Epidermal melanocyte (primary cell): ENCODE data around the gene EDAR.

Experiments used
- DNase-seq: peaks from one replicate; pipeline ENCODE4 v3.0.0; 2011; ENCODE audit warnings: low spot score; ENCODE audit not compliant: insufficient read length

The EDAR gene

GRCh38 chr2:108967757-108968156 lies 21.3 kb downstream of the EDAR start:
- DNase-seq = no peak

- DNase-seq = no peak
Observed at GRCh38 chr2:108965540-108966289, 23.3 kb downstream of the EDAR start.

- DNase-seq = no peak
Observed at GRCh38 chr2:108963057-108963456, 26.0 kb downstream of the EDAR start.

GRCh38 chr2:108961796-108962195 lies 27.2 kb downstream of the EDAR start:
- no peak for DNase-seq

GRCh38 chr2:108960006-108960405 lies 29.0 kb downstream of the EDAR start:
- no peak for DNase-seq

GRCh38 chr2:108959401-108959800 lies 29.6 kb downstream of the EDAR start:
- no peak for DNase-seq

GRCh38 chr2:108958632-108959341 lies 30.2 kb downstream of the EDAR start:
- DNase-seq = no peak

- DNase-seq = no peak
Observed at GRCh38 chr2:108958002-108958401, 31.0 kb downstream of the EDAR start.

- no peak for DNase-seq
Observed at GRCh38 chr2:108956375-108956774, 32.6 kb downstream of the EDAR start.

- DNase-seq = no peak
Observed at GRCh38 chr2:108950369-108951135, 38.5 kb downstream of the EDAR start.

- no peak for DNase-seq
Observed at GRCh38 chr2:108949316-108950239, 39.4 kb downstream of the EDAR start.

- DNase-seq = no peak
Observed at GRCh38 chr2:108947271-108947907, 41.6 kb downstream of the EDAR start.

GRCh38 chr2:108946442-108946841 lies 42.6 kb downstream of the EDAR start:
- DNase-seq = no peak

- no peak for DNase-seq
Observed at GRCh38 chr2:108945969-108946368, 43.1 kb downstream of the EDAR start.

- no peak for DNase-seq
Observed at GRCh38 chr2:108944601-108945331, 44.3 kb downstream of the EDAR start.

GRCh38 chr2:108943751-108944150 lies 45.3 kb downstream of the EDAR start:
- no peak for DNase-seq

- DNase-seq = no peak
Observed at GRCh38 chr2:108942888-108943287, 46.1 kb downstream of the EDAR start.

GRCh38 chr2:108942231-108942825 lies 46.7 kb downstream of the EDAR start:
- DNase-seq = no peak

- DNase-seq = no peak
Observed at GRCh38 chr2:108941767-108942166, 47.3 kb downstream of the EDAR start.
